Stimulated activated CD4-positive, alpha-beta T cell treated with anti-CD3 and anti-CD28 coated beads, Interleukin-12 subunit alpha, Interleukin-12 subunit beta, amount 100 ng/mL, for 24 hours (primary cell): ENCODE results near the gene KIFC3.
"Not testable (repeated sequence)": the region's sequence is repeated elsewhere in the genome, so short reads cannot be mapped to it uniquely, and the experiment has no call there.

Source experiments
- DNase-seq, 2 experiments: peaks; one replicate each; pipeline ENCODE4 v3.0.0-alpha.2; 2020; ENCODE audit warnings: low read depth in 2 of 2

The KIFC3 gene

GRCh38 chr16:57802341-57803133 lies at the start of gene KIFC3:
TSS of gene KIFC3 (minus strand) at chr16:57802491. CDS start at chr16:57798243, 4,248 bp downstream.
- peak; percentile 35 to 52 for DNase-seq

GRCh38 chr16:57848181-57848580 lies 45.9 kb upstream of the KIFC3 start:
- no peak for DNase-seq

GRCh38 chr16:57846931-57847330 lies 44.6 kb upstream of the KIFC3 start:
- not testable (repeated sequence) for DNase-seq

- DNase-seq: no peak
Observed at GRCh38 chr16:57846078-57846697, 43.9 kb upstream of the KIFC3 start.

GRCh38 chr16:57845115-57845514 lies 42.8 kb upstream of the KIFC3 start:
- no peak for DNase-seq

- DNase-seq: no peak
Observed at GRCh38 chr16:57844416-57845030, 42.2 kb upstream of the KIFC3 start.

- DNase-seq: no peak
Observed at GRCh38 chr16:57843400-57843799, 41.1 kb upstream of the KIFC3 start.

GRCh38 chr16:57842601-57843000 lies 40.3 kb upstream of the KIFC3 start:
- no peak for DNase-seq

- DNase-seq: no peak
Observed at GRCh38 chr16:57840833-57841232, 38.5 kb upstream of the KIFC3 start.

- no peak for DNase-seq
Observed at GRCh38 chr16:57838161-57838560, 35.9 kb upstream of the KIFC3 start.

GRCh38 chr16:57837305-57838125 lies 35.2 kb upstream of the KIFC3 start:
- DNase-seq: no peak

GRCh38 chr16:57835439-57835838 lies 33.1 kb upstream of the KIFC3 start:
- not testable (repeated sequence) for DNase-seq

- DNase-seq: no peak
Observed at GRCh38 chr16:57834936-57835335, 32.6 kb upstream of the KIFC3 start.

GRCh38 chr16:57830890-57831484 lies 28.7 kb upstream of the KIFC3 start:
- no peak for DNase-seq

- no peak for DNase-seq
Observed at GRCh38 chr16:57829969-57830360, 27.7 kb upstream of the KIFC3 start.

- DNase-seq: no peak
Observed at GRCh38 chr16:57828272-57829161, 26.2 kb upstream of the KIFC3 start.

GRCh38 chr16:57826706-57827625 lies 24.7 kb upstream of the KIFC3 start:
- DNase-seq: no peak

- no peak for DNase-seq
Observed at GRCh38 chr16:57826052-57826451, 23.8 kb upstream of the KIFC3 start.

GRCh38 chr16:57825298-57826044 lies 23.2 kb upstream of the KIFC3 start:
- DNase-seq: no peak
